ENCODE measurements around the gene KRTAP10-3. TPM values are rescaled to one million over a fixed set of nuclear protein-coding genes. Genes with fewer than 3 reads are reported as not detected.
"Not testable (repeated sequence)": the region's sequence is repeated elsewhere in the genome, so short reads cannot be mapped to it uniquely, and the experiment has no call there.

KRTAP10-3 gene
- total and polyA plus RNA-seq, 7 donors = not detected

DNA sequence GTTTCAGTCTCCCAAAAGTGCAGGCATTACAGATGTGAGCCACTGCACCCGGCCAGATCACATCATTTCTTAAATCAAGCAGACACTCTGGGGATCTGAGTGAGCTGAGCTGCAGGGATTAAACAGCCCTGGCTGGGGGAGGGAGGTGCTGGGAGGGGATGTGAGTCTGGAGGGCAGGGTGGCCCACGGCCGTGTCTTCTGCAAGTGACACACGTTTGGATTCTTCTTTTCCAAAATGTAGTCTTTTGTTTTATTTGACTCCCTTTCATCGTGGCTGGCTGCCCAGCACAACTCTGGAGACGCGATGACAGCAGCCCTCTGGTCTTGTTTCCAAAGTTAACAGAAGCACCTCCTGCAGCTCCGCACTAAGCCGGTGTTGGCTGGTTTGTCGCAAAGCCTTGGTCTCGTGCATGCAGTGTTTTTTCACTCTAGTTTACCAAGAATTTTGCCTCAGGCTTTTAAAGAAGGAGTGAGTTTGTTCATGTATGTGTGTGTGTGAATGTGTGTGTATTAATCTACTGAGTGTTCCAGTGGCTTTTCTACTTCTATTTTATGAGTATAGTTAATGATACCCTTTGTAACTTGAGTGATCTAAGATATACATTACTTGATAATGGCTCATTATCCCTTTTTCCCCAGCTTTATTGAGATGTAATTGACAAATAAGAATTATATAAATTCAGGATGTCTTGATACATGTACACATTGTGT, 24.6 kb upstream of the KRTAP10-3 start:
- intact Hi-C loops (cut with DNase I) = no loop called here
- ATAC-seq = no peak
- H3K27ac ChIP-seq = no peak overlapping the region

GRCh38 chr21:44582055-44582454, 23.5 kb upstream of the KRTAP10-3 start:
- Histone ChIP-seq H3K4me1 (no peaks in the 10 kb centered on the region), H3K27ac (no peak overlapping the region), H3K4me3 (no peak overlapping the region), H3K9me3 (peaks cover 9% of the 10 kb centered on the region), H3K36me3 (ENCODE audit: insufficient read depth in 1 of 2, low read depth in 1 of 2) (no peaks in the 10 kb centered on the region), H3K27me3 (ENCODE audit: insufficient read depth in 3 of 3, low read length in 2 of 3) (peaks cover 7 to 46% (median 16%) of the 10 kb centered on the region in 3 donors)
- intact Hi-C loops (cut with DNase I) = no loop called here
- TF ChIP-seq, protein P1, sequence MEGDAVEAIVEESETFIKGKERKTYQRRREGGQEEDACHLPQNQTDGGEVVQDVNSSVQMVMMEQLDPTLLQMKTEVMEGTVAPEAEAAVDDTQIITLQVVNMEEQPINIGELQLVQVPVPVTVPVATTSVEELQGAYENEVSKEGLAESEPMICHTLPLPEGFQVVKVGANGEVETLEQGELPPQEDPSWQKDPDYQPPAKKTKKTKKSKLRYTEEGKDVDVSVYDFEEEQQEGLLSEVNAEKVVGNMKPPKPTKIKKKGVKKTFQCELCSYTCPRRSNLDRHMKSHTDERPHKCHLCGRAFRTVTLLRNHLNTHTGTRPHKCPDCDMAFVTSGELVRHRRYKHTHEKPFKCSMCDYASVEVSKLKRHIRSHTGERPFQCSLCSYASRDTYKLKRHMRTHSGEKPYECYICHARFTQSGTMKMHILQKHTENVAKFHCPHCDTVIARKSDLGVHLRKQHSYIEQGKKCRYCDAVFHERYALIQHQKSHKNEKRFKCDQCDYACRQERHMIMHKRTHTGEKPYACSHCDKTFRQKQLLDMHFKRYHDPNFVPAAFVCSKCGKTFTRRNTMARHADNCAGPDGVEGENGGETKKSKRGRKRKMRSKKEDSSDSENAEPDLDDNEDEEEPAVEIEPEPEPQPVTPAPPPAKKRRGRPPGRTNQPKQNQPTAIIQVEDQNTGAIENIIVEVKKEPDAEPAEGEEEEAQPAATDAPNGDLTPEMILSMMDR (IDR thresholded peaks at IDR 0.05) = no peak
- WGBS, 3 donors = 77 to 82% (median 81%) methylated on average over 15 of the region's 15 CpGs
- DNase-seq = no peak
- ATAC-seq = no peak

More for the DNA sequence above, 24.6 kb upstream of the KRTAP10-3 start:
- Histone ChIP-seq H3K27me3 (ENCODE audit: insufficient read depth in 3 of 3, low read length in 2 of 3) (peaks cover 7 to 45% (median 13%) of the 10 kb centered on the region in 3 donors), H3K9me3 (peaks cover 4% of the 10 kb centered on the region), H3K4me3 (no peak overlapping the region), H3K4me1 (no peaks in the 10 kb centered on the region), H3K36me3 (ENCODE audit: insufficient read depth in 1 of 2, low read depth in 1 of 2) (no peaks in the 10 kb centered on the region)
- 9 to 17% (median 13%) methylated on average over 11 of the region's 11 CpGs for WGBS, 3 donors
- TF ChIP-seq, protein P1 (IDR thresholded peaks at IDR 0.05) = no peak
- no peak for DNase-seq

DNA sequence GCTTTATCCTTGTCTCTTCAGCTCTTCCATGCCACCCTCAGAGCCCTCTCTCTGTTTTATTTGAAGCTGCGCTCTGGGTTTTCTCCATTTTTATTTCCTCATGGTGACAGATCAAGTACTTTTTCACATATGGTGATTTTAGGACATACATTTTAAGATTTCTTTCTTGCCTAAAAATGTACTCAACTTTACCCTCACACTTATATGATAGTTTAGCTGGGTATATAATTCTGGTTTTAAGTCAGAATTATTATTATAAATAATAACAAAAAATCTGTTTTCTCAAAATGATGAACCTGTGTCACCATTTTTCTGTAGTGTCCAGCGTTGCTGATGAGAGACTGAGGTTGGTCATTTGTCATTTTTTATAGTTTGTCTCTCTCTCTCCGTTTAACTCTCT, 22.6 kb upstream of the KRTAP10-3 start:
- Histone ChIP-seq H3K27me3 (ENCODE audit: insufficient read depth in 3 of 3, low read length in 2 of 3) (peaks cover 7 to 45% (median 16%) of the 10 kb centered on the region in 3 donors), H3K36me3 (ENCODE audit: insufficient read depth in 1 of 2, low read depth in 1 of 2) (no peaks in the 10 kb centered on the region), H3K27ac (no peak overlapping the region), H3K4me3 (no peak overlapping the region), H3K9me3 (peaks cover 13% of the 10 kb centered on the region), H3K4me1 (no peaks in the 10 kb centered on the region)
- 84 to 94% (median 88%) methylated on average over 3 of the region's 3 CpGs for WGBS, 3 donors
- intact Hi-C loops (cut with DNase I) = no loop called here
- TF ChIP-seq, protein P1 (IDR thresholded peaks at IDR 0.05) = no peak
- no peak for ATAC-seq
- no peak for DNase-seq

DNA sequence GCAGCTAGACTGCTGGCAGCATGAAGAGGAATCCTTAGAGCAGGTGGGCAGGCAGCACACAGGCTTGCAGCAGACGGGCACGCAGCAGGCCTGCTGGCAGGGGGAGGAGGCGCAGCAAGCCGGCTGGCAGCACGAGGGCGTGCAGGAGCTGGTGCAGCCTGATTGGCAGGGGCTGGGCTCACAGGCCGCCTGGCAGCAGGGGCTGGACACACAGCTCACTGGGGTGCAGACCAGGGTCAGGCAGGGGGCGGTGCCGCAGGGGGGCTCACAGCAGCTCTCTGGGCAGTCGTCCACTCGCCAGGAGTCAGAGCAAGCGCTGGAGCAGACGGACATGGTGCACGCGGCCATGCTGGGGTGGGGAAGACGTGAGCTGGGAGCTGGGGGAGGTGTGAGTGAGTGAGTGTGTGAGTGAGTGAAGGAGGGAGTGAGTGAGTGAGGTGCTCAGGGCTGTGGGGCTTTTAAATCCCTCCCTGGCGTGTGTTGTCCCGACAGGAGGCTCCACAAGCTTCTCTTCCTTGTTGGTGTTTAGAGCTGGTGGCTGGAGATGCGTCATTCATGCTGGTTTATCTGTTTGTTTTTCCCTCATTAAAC, 21.7 kb upstream of the KRTAP10-3 start, which contains the start of gene KRTAP10-5:
KRTAP10-5 (minus strand) TSS at position 374 of the 591 bp plus-strand sequence; CDS start at position 348, 26 bp downstream.
- H3K9me3 ChIP-seq = peaks cover 13% of the 10 kb centered on the region
- H3K27ac ChIP-seq; intact Hi-C loops (cut with DNase I); ATAC-seq; DNase-seq; H3K36me3 ChIP-seq (ENCODE audit: insufficient read depth in 1 of 2, low read depth in 1 of 2); H3K4me3 ChIP-seq; H3K4me1 ChIP-seq: not testable (repeated sequence)
- H3K27me3 ChIP-seq (ENCODE audit: insufficient read depth in 3 of 3, low read length in 2 of 3) = peaks cover 7 to 44% (median 13%) of the 10 kb centered on the region in 3 donors
- 16 to 28% (median 26%) methylated on average over 17 to 19 of the region's 19 CpGs for WGBS, 3 donors

- no peak for DNase-seq
- no peak overlapping the region for H3K27ac ChIP-seq
- peaks cover 13% of the 10 kb centered on the region for H3K9me3 ChIP-seq
- peaks cover 7 to 46% (median 12%) of the 10 kb centered on the region in 3 donors for H3K27me3 ChIP-seq (ENCODE audit: insufficient read depth in 3 of 3, low read length in 2 of 3)
- no peaks in the 10 kb centered on the region for H3K4me1 ChIP-seq
- H3K4me3 ChIP-seq = no peak overlapping the region
- TF ChIP-seq, protein P1 (IDR thresholded peaks at IDR 0.05) = no peak
- WGBS, 3 donors = 24 to 42% (median 40%) methylated on average over 7 of the region's 7 CpGs
- intact Hi-C loops (cut with DNase I) = no loop called here
- no peak for ATAC-seq
- H3K36me3 ChIP-seq (ENCODE audit: insufficient read depth in 1 of 2, low read depth in 1 of 2) = no peaks in the 10 kb centered on the region
These were observed 21.2 kb upstream of the KRTAP10-3 start for GRCh38 chr21:44579833-44580144.

All from psoas muscle (tissue), 8 donors.